Neural progenitor cell (in vitro differentiated cells): ENCODE measurements around the gene TDG.

Source experiments
- EZH2 ChIP-seq: fragments of 200-600 bp; sonication (generic); IDR thresholded peaks from 2 replicates; pipeline ENCODE4 v1.6.1; 2017; ENCODE audit warnings: antibody characterized with exemption, mild to moderate bottlenecking, moderate library complexity
- EZH2phosphoT487 ChIP-seq: fragments of 200-600 bp; sonication (generic); IDR thresholded peaks from 2 replicates; pipeline ENCODE4 v1.6.1; 2017; ENCODE audit warnings: antibody characterized with exemption
- TF ChIP-seq, protein P1 (sequence below): fragments of 200-600 bp; sonication (generic); IDR thresholded peaks from 2 replicates; pipeline ENCODE4 v1.5.1; 2017; ENCODE audit warnings: antibody characterized with exemption, mild to moderate bottlenecking

DNA sequence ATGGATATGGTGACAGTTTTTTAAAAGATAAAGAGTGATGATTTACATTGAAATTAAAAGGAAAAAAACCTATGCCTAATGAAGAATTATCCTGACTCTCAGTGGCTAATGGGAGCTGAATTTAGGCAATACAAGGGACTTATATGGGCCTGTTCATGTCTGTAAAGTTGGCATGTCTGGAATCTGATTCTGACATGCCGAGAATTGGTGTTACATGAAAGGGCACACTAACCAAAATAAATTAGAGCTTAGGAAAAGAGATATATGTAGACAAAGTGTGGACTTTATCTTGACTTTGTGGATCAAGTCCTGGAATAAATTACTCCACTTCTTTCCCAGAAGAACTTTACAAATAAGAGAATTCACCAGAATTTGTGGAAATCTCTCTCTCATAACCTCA lies 1.1 kb downstream of the TDG start:
- TF ChIP-seq, protein P1, sequence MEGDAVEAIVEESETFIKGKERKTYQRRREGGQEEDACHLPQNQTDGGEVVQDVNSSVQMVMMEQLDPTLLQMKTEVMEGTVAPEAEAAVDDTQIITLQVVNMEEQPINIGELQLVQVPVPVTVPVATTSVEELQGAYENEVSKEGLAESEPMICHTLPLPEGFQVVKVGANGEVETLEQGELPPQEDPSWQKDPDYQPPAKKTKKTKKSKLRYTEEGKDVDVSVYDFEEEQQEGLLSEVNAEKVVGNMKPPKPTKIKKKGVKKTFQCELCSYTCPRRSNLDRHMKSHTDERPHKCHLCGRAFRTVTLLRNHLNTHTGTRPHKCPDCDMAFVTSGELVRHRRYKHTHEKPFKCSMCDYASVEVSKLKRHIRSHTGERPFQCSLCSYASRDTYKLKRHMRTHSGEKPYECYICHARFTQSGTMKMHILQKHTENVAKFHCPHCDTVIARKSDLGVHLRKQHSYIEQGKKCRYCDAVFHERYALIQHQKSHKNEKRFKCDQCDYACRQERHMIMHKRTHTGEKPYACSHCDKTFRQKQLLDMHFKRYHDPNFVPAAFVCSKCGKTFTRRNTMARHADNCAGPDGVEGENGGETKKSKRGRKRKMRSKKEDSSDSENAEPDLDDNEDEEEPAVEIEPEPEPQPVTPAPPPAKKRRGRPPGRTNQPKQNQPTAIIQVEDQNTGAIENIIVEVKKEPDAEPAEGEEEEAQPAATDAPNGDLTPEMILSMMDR, result no peak
- TF ChIP-seq EZH2phosphoT487 (no peak), EZH2 (no peak)
